ENCODE data around the gene NDE1.
A peak's percentile ranks its signal among the peaks of the same experiment; 100 is the strongest.
"Not testable (repeated sequence)": the region's sequence is repeated elsewhere in the genome, so short reads cannot be mapped to it uniquely, and the experiment has no call there.

Gene NDE1

GRCh38 chr16:15692508-15692907 lies 42.5 kb downstream of the NDE1 start:
- H3K4me1 Mint-ChIP-seq, H3K27me3 Mint-ChIP-seq, H3K27ac Mint-ChIP-seq, H3K9me3 Mint-ChIP-seq, H3K4me3 Mint-ChIP-seq: not testable (repeated sequence)
- peaks cover 13% of the 10 kb centered on the region for H3K36me3 Mint-ChIP-seq

- H3K4me1 Mint-ChIP-seq, result no peaks in the 10 kb centered on the region
- no peak overlapping the region for H3K27ac Mint-ChIP-seq
- no peaks in the 10 kb centered on the region for H3K9me3 Mint-ChIP-seq
- H3K27me3 Mint-ChIP-seq, result no peaks in the 10 kb centered on the region
- H3K4me3 Mint-ChIP-seq, result no peak overlapping the region
- H3K36me3 Mint-ChIP-seq, result peaks cover 9% of the 10 kb centered on the region
These were observed 44.5 kb downstream of the NDE1 start for GRCh38 chr16:15694499-15694898.

DNA sequence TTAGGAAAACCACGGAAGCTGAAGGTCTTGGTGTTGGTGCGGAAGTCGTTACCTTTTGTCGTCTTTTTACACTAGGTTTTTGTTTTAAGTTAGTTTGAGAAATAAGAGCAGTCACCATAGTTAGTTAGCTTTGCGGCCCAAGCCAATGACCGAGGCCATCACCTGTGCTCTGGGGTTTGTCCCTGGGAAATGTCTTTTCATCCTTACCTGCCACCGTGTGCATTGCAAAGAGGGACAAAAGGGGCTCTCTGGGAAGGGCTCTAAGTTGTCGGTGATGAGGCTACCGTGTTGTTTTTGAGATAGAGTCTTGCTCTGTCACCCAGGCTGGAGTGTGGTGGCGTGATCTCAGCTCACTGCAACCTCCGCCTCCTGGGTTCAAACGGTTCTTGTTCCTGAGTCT lies 49.8 kb downstream of the NDE1 start:
- no peaks in the 10 kb centered on the region for H3K9me3 Mint-ChIP-seq
- H3K27me3 Mint-ChIP-seq, result no peaks in the 10 kb centered on the region
- H3K36me3 Mint-ChIP-seq, result no peaks in the 10 kb centered on the region
- no peak overlapping the region for H3K27ac Mint-ChIP-seq
- H3K4me3 Mint-ChIP-seq, result no peak overlapping the region
- peaks cover 19% of the 10 kb centered on the region for H3K4me1 Mint-ChIP-seq

DNA sequence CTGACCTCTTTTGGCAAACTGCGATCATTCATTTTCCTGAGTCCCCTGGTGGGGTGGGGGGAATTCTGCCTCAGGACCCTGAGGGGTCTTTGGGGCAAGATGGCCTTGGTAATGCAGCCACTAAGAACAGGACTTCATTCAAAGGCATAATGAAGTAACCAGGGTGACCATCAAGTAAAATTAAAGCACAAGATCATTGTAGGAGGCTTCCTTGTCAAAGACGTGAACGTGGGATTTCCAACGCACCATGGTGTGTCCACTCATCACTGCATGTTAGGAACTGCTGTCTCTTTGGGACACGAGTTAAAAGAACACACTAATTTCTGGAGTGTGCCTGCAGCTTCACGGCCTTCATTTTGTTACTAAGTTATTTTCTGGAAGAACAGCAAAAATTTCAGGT lies 51.3 kb downstream of the NDE1 start:
- peaks cover 23% of the 10 kb centered on the region for H3K4me1 Mint-ChIP-seq
- H3K36me3 Mint-ChIP-seq, result no peaks in the 10 kb centered on the region
- no peaks in the 10 kb centered on the region for H3K27me3 Mint-ChIP-seq
- no peak overlapping the region for H3K4me3 Mint-ChIP-seq
- H3K27ac Mint-ChIP-seq, result peak overlapping the region; percentile 41
- no peaks in the 10 kb centered on the region for H3K9me3 Mint-ChIP-seq

DNA sequence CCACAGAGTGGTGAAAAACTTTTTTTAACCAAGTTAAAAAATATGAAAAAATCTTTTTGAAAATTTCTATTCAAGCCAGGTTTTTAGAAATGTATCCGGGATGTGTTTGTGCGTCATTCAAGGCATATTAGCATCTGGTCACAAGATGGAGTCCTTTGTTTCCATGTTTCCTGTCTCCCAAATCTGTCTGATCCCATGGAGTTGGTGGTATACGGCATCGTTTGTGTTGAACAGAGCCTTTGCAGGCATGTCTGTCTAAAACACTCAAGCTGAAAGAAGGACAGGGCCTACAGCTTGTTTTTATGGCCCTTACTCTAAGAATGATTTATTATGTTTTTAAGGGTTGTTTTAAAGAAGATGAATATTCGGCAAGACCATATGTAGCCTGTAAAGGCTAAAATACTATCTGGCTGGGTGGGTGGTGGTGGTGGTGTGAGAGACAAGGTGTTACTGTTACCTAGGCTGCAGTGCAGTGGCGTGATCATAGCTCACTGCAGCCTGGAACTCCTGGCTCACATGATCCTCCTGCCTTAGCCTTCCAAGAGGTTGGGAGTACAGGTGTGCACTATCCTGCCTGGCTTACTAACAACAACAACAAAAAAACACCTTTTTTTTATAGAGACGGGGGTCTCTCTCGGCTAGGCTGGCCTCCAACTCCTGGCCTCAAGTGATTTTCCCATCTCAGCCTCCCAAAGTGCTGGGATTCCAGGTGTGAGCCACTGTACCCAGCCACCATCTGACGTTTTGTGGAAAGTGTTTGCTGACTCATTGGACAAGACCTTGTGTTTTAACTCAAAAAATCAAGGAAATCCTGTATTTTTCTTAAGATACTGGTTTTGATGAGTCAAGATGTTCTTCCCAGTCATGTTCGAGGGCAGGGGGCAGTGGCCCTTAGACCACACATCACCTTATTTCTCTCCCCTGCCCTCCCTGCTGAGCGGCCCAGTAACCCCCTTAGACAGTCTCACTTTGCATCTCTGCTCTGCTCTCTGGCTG lies 52.2 kb downstream of the NDE1 start:
- peak overlapping the region; percentile 80 for H3K27ac Mint-ChIP-seq

DNA sequence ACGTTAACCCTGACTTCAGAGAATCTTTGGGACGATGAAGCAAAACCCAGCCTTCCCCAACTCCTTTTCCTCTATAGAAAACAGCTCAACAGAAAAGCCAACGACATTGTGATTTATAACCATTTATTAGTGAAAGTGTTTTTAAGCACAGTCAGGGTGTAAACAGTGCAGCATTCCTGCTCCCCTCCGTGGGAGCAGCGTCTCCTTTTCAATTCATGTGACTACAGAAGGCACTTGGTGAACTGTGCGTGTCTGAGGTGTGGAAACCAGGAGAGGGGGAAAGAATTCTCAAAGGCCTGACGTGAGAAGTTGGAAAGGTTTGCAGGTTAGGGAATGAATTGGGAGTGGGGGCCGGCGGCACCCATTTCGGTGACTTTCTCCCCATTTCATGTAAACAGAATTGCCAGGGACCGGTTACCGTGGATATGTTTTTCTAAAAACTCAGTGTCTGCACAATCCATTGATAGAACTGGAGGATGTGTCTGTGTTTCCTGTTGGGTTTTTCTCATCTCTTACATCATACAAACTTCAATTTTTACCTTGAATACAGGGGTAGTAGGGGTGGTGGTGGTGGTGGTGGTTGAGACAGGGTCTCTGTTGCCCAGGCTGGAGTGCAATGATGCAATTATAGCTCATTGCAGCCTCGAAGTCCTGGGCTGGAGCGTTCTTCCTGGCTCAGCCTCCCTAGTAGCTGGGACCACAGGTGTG lies 53.1 kb downstream of the NDE1 start:
- Mint-ChIP-seq H3K27me3 (no peaks in the 10 kb centered on the region), H3K27ac (peak overlapping the region; percentile 80), H3K4me3 (no peak overlapping the region), H3K36me3 (no peaks in the 10 kb centered on the region), H3K4me1 (peaks cover 23% of the 10 kb centered on the region), H3K9me3 (no peaks in the 10 kb centered on the region)

More for the DNA sequence above, 52.2 kb downstream of the NDE1 start:
- Mint-ChIP-seq H3K9me3 (no peaks in the 10 kb centered on the region), H3K4me3 (no peak overlapping the region), H3K27me3 (no peaks in the 10 kb centered on the region), H3K36me3 (no peaks in the 10 kb centered on the region), H3K4me1 (peaks cover 23% of the 10 kb centered on the region)

DNA sequence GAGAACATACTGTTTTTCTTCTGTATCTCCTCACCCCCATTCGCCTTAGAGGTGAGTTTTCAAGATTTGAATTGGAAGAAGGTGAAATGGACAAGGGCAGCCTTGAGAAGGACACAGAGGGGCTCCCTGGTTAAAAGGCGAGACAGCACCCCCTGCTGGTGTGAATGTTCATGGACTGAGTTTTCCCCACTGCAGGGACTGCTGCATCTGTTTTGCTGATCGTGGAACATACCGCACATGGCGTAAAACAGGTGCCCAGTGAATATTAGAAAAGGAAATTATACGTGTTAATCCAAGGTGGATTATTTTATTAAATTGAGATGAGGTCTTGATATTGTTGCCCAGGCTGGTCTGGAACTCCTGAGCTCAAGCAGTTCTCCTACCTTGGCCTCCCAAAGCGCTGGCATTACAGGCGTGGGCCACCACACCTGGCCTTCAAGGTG lies 54.5 kb downstream of the NDE1 start:
- no peak overlapping the region for H3K4me3 Mint-ChIP-seq
- H3K27me3 Mint-ChIP-seq, result no peaks in the 10 kb centered on the region
- H3K27ac Mint-ChIP-seq, result peak overlapping the region; percentile 69
- H3K9me3 Mint-ChIP-seq, result no peaks in the 10 kb centered on the region
- peaks cover 23% of the 10 kb centered on the region for H3K4me1 Mint-ChIP-seq
- no peaks in the 10 kb centered on the region for H3K36me3 Mint-ChIP-seq

DNA sequence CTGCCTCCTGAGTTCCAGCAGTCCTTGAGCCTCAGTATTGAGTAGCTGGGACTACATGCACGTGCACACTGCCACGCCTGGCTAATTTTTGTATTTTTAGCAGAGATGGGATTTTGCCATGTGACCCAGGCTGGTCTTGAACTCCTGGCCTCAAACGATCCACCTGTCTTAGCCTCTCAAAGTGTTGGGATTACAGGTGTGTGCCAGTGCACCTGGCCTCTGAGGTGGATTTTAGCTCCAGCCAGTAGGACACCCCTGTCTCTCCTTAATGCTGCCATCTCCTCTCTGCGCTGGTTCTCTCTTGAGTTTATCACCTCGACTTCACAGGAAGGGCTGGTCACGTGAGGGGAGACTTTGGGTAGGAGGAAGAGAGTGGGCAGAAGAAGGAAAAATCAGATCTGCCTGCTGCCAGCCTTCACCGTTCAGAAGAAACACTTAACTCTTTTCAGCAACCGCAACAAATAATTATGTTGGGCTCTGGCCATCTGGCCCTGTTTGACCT lies 55.1 kb downstream of the NDE1 start:
- no peaks in the 10 kb centered on the region for H3K9me3 Mint-ChIP-seq
- no peaks in the 10 kb centered on the region for H3K36me3 Mint-ChIP-seq
- H3K27me3 Mint-ChIP-seq, result no peaks in the 10 kb centered on the region
- H3K4me1 Mint-ChIP-seq, result peaks cover 23% of the 10 kb centered on the region
- H3K27ac Mint-ChIP-seq, result no peak overlapping the region
- no peak overlapping the region for H3K4me3 Mint-ChIP-seq

DNA sequence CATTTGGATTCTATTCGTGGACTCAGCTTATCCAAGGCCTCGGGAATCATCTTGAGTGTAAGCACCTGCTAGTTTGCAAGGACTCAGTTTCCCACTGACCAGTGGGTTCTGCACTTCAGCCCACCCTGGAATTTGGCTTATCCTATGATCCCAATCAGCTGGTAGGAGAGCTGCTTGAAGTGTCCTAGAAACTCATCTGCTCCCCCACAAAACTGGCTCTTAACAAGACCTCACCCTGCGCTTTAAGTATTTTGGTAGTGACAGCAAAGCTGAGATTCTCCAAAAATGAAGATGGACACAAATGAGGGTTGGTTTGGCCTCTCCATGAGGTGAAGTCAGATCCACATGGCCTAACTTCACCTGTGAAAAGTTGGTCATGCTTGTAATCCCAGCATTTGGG lies 57.3 kb downstream of the NDE1 start:
- no peaks in the 10 kb centered on the region for H3K27me3 Mint-ChIP-seq
- no peak overlapping the region for H3K4me3 Mint-ChIP-seq
- no peaks in the 10 kb centered on the region for H3K36me3 Mint-ChIP-seq

GRCh38 chr16:15708096-15708495 lies 58.1 kb downstream of the NDE1 start:
- Mint-ChIP-seq H3K4me1 (peaks cover 33% of the 10 kb centered on the region), H3K27me3 (no peaks in the 10 kb centered on the region), H3K36me3 (no peaks in the 10 kb centered on the region), H3K27ac (no peak overlapping the region), H3K4me3 (no peak overlapping the region), H3K9me3 (no peaks in the 10 kb centered on the region)

More for the DNA sequence above, 57.3 kb downstream of the NDE1 start:
- H3K9me3 Mint-ChIP-seq, result no peaks in the 10 kb centered on the region
- peaks cover 27% of the 10 kb centered on the region for H3K4me1 Mint-ChIP-seq
- no peak overlapping the region for H3K27ac Mint-ChIP-seq

DNA sequence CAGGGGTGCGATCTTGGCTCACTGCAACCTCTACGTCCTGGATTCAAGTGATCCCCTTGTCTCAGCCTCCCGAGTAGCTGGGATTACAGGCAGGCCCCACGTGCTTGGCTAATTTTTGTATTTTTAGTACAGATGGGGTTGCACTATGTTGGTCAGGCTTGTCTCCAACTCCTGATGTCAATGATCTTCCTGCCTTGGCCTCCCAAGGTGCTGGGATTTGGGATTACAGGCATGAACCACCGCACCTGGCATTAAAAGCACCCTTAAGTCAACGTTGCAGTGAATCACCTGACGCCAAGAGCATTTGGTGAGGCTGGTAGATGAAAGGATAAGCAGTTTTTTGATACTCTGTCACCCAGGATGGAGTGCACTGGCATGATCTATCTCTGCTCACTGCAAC lies 59.0 kb downstream of the NDE1 start:
- Mint-ChIP-seq H3K4me3 (no peak overlapping the region), H3K36me3 (no peaks in the 10 kb centered on the region), H3K9me3 (no peaks in the 10 kb centered on the region), H3K27ac (no peak overlapping the region), H3K4me1 (peaks cover 30% of the 10 kb centered on the region), H3K27me3 (no peaks in the 10 kb centered on the region)

GRCh38 chr16:15714393-15715172 lies 64.5 kb downstream of the NDE1 start:
- Mint-ChIP-seq H3K36me3 (peaks cover 2% of the 10 kb centered on the region), H3K4me3 (no peak overlapping the region), H3K27ac (no peak overlapping the region), H3K4me1 (peaks cover 17% of the 10 kb centered on the region), H3K27me3 (no peaks in the 10 kb centered on the region), H3K9me3 (no peaks in the 10 kb centered on the region)

DNA sequence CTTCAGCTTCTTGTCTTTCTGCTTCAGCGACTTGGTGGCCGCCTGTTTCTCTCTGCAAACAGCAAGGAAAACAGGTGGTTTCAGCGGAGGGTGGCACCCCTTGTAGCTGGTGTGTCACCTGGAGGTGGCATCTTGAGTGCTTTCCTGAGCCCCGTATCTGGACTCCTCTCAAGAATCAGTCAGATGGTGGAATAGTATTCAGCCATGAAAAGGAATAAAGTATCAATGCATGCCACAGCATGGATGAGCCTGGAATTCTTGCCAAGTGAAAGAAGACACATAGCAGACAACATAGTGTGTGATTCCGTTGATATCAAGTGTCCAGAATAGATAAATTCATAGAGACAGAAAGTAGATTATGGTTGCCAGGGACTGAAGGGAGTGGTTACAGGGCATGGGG lies 65.2 kb downstream of the NDE1 start:
- no peak overlapping the region for H3K4me3 Mint-ChIP-seq
- no peaks in the 10 kb centered on the region for H3K9me3 Mint-ChIP-seq
- H3K27me3 Mint-ChIP-seq, result no peaks in the 10 kb centered on the region
- peak overlapping the region; percentile 79 for H3K27ac Mint-ChIP-seq
- peaks cover 17% of the 10 kb centered on the region for H3K4me1 Mint-ChIP-seq
- peaks cover 2% of the 10 kb centered on the region for H3K36me3 Mint-ChIP-seq

DNA sequence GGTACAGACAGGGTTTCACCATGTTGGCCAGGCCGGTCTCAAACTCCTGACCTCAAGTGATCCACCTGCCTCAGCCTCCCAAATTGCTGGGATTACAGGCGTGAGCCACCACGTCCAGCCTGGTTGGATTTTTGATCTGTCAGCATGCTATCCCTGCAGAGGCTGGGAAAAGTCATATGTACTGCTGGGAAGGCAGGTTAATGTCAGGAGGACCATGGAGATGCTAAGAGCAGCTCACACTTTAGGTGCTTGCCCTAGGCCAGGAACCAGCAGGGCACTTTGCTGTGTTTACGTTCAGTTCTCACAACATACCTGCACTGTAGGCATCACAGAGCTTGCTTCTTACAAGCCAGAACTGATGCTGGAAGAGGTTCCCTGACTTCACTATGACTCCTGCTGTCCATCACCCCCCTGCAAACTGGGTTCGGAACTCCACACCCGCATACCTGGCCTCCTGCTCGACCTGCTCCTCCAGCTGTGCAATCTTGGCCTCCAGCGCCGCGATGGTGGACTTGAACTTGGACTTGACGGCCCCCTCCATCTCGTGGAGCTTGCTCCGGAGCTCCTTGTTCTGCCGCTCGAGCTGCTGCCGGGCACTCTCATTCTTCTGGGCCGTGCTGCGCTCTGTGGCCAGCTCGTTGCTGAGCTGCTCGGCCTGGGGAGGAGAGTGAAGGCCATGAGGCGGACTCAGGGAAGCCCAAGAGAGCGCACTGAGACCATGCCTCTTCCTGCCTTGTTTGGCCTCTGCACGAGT lies 66.8 kb downstream of the NDE1 start:
- H3K27ac Mint-ChIP-seq, result no peak overlapping the region
- H3K27me3 Mint-ChIP-seq, result no peaks in the 10 kb centered on the region
- H3K36me3 Mint-ChIP-seq, result peaks cover 2% of the 10 kb centered on the region
- H3K4me1 Mint-ChIP-seq, result peaks cover 14% of the 10 kb centered on the region
- no peaks in the 10 kb centered on the region for H3K9me3 Mint-ChIP-seq
- H3K4me3 Mint-ChIP-seq, result no peak overlapping the region

DNA sequence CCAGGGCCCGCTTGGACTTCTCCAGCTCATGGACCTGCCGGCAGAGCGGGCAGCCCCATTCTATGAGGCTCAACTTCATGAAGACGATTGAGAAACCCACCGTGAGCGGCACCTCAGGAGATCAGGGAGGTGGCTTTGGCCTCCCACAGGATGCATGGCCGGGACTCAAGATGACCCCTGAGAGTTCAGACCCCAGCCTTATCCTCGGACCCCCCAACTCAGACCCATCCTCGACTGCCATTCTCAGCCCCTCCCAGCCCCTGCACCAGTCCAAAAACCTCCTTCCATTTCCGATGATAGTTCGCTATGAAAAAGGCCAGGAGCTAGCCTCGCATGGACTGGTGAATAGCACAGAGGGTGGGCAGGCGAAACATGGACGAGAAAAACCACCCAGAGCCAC lies 71.0 kb downstream of the NDE1 start:
- peaks cover 7% of the 10 kb centered on the region for H3K36me3 Mint-ChIP-seq
- no peak overlapping the region for H3K27ac Mint-ChIP-seq
- no peak overlapping the region for H3K4me3 Mint-ChIP-seq
- no peaks in the 10 kb centered on the region for H3K27me3 Mint-ChIP-seq
- H3K4me1 Mint-ChIP-seq, result no peaks in the 10 kb centered on the region
- H3K9me3 Mint-ChIP-seq, result no peaks in the 10 kb centered on the region
